OCI-LY7 (cell line): ENCODE data around the gene CAMK2N1. TPM values are rescaled to one million over a fixed set of nuclear protein-coding genes. Genes with fewer than 3 reads are reported as not detected.

Source experiments
- BruUV-seq: library from RNA; stranded (reverse); fragments of 400-500 nt; replicated peaks from 2 replicates; lab custom pipeline; 2021; lab: Mats Ljungman, UMichigan
- CTCF ChIA-PET: fragments of 300-600 bp; sonication (Branson Sonifier 250); formaldehyde crosslinking; loops from one replicate; lab custom pipeline; 2022; ENCODE audit warnings: antibody characterized with exemption; ENCODE audit not compliant: unreplicated experiment; lab: Charles Lee
- POLR2A ChIA-PET: fragments of 300-600 bp; sonication (Branson Sonifier 250); formaldehyde crosslinking; loops from one replicate; lab custom pipeline; 2022; ENCODE audit warnings: antibody characterized with exemption; lab: Charles Lee
- DNase-seq: peaks from one replicate; pipeline ENCODE4 v3.0.0-alpha.2; 2015; ENCODE audit warnings: low spot score
- H2AFZ ChIP-seq: fragments of 200-600 bp; sonication (generic), shearing (Covaris generic); 2 replicates; pipeline ENCODE4 v1.6.1; 2014; ENCODE audit warnings: mild to moderate bottlenecking, antibody characterized with exemption, low read length, moderate library complexity
- H3K27ac ChIP-seq: fragments of 200-600 bp; sonication (generic); 2 replicates; pipeline ENCODE4 v1.5.1; 2014; ENCODE audit warnings: mixed run types, low read depth, mild to moderate bottlenecking, moderate library complexity, low read length, inconsistent platforms; ENCODE audit not compliant: poor library complexity, severe bottlenecking
- H3K36me3 ChIP-seq: fragments of 200-600 bp; sonication (generic); 2 replicates; pipeline ENCODE4 v1.6.1; 2014; ENCODE audit warnings: mild to moderate bottlenecking, antibody characterized with exemption, low read length, moderate library complexity, mixed read lengths; ENCODE audit not compliant: insufficient read depth
- H3K4me1 ChIP-seq: fragments of 200-600 bp; sonication (generic); 2 replicates; pipeline ENCODE4 v1.5.1; 2014; ENCODE audit warnings: mild to moderate bottlenecking, low read length; ENCODE audit not compliant: insufficient read depth, poor library complexity, severe bottlenecking
- H3K4me2 ChIP-seq: fragments of 200-600 bp; sonication (generic); 2 replicates; pipeline ENCODE4 v1.6.1; 2014; ENCODE audit warnings: mild to moderate bottlenecking, low read length
- H3K4me3 ChIP-seq: fragments of 200-600 bp; sonication (generic); 2 replicates; pipeline ENCODE4 v1.5.1; 2014; ENCODE audit warnings: mild to moderate bottlenecking, low read depth, low read length; ENCODE audit not compliant: poor library complexity, severe bottlenecking
- H3K79me2 ChIP-seq: fragments of 200-600 bp; sonication (generic); 2 replicates; pipeline ENCODE4 v1.6.1; 2016; ENCODE audit warnings: low read depth, mild to moderate bottlenecking, low read length, moderate library complexity, mixed read lengths; ENCODE audit not compliant: insufficient read depth
- H3K9me2 ChIP-seq: fragments of 200-600 bp; sonication (generic); 2 replicates; pipeline ENCODE4 v1.6.1; 2016; ENCODE audit warnings: mild to moderate bottlenecking, low read length, mixed read lengths; ENCODE audit not compliant: insufficient read depth
- H3K9me3 ChIP-seq: fragments of 200-600 bp; sonication (generic); 2 replicates; pipeline ENCODE4 v1.6.1; 2014; ENCODE audit warnings: mild to moderate bottlenecking, mixed run types, low read length, mixed read lengths
- H4K20me1 ChIP-seq: fragments of 200-600 bp; sonication (generic); 2 replicates; pipeline ENCODE4 v1.6.1; 2014; ENCODE audit warnings: mild to moderate bottlenecking, antibody characterized with exemption, low read length, moderate library complexity, mixed read lengths; ENCODE audit not compliant: insufficient read depth
- EZH2phosphoT487 ChIP-seq: fragments of 200-600 bp; sonication (generic); IDR thresholded peaks from 2 replicates; pipeline ENCODE4 v1.6.1; 2018; ENCODE audit warnings: low read depth, borderline replicate concordance, mild to moderate bottlenecking, mixed run types, antibody characterized with exemption, low read length, moderate library complexity, mixed read lengths
- intact Hi-C: fragments of 100-400 bp; cut with micrococcal nuclease; formaldehyde crosslinking; loops from one replicate; pipeline ENCODE4 v1.10.0; 2022; ENCODE audit not compliant: unreplicated experiment
- total RNA-seq, 2 experiments: library from RNA; depleted of rRNA in 1 of 2; stranded (reverse); fragments of >200 nt in 1 of 2; shearing (Covaris generic) in 1 of 2; gene quantifications; 2 replicates each; pipeline ENCODE4 v1.2.3, GENCODE V29; 2014 to 2022
- TF ChIP-seq, protein P1 (sequence below): fragments of 200-600 bp; sonication (generic); conservative IDR thresholded peaks from 2 replicates; pipeline ENCODE4 v1.5.1; 2014; ENCODE audit warnings: mild to moderate bottlenecking, antibody characterized with exemption, low read length, moderate library complexity, mixed read lengths

Gene CAMK2N1
- total RNA-seq, 2 experiments from 2014 or later: not detected

GRCh38 chr1:20487236-20487590 lies 1.2 kb upstream of the CAMK2N1 start:
- Histone ChIP-seq H3K9me2 (no peaks in the 10 kb centered on the region), H4K20me1 (no peaks in the 10 kb centered on the region), H3K4me2 (no peak overlapping the region), H3K4me3 (no peak overlapping the region), H3K79me2 (no peaks in the 10 kb centered on the region), H2AFZ (no peak overlapping the region), H3K27ac (no peak overlapping the region), H3K4me1 (peaks cover 9% of the 10 kb centered on the region), H3K36me3 (no peaks in the 10 kb centered on the region), H3K9me3 (no peaks in the 10 kb centered on the region)
- BruUV-seq: no TSS peak
- intact Hi-C loops: no loop called here
- DNase-seq: no peak
- POLR2A ChIA-PET: no interaction called here
- CTCF ChIA-PET: no interaction called here
- TF ChIP-seq, protein P1, sequence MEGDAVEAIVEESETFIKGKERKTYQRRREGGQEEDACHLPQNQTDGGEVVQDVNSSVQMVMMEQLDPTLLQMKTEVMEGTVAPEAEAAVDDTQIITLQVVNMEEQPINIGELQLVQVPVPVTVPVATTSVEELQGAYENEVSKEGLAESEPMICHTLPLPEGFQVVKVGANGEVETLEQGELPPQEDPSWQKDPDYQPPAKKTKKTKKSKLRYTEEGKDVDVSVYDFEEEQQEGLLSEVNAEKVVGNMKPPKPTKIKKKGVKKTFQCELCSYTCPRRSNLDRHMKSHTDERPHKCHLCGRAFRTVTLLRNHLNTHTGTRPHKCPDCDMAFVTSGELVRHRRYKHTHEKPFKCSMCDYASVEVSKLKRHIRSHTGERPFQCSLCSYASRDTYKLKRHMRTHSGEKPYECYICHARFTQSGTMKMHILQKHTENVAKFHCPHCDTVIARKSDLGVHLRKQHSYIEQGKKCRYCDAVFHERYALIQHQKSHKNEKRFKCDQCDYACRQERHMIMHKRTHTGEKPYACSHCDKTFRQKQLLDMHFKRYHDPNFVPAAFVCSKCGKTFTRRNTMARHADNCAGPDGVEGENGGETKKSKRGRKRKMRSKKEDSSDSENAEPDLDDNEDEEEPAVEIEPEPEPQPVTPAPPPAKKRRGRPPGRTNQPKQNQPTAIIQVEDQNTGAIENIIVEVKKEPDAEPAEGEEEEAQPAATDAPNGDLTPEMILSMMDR: no peak
- TF ChIP-seq EZH2phosphoT487: no peak

DNA sequence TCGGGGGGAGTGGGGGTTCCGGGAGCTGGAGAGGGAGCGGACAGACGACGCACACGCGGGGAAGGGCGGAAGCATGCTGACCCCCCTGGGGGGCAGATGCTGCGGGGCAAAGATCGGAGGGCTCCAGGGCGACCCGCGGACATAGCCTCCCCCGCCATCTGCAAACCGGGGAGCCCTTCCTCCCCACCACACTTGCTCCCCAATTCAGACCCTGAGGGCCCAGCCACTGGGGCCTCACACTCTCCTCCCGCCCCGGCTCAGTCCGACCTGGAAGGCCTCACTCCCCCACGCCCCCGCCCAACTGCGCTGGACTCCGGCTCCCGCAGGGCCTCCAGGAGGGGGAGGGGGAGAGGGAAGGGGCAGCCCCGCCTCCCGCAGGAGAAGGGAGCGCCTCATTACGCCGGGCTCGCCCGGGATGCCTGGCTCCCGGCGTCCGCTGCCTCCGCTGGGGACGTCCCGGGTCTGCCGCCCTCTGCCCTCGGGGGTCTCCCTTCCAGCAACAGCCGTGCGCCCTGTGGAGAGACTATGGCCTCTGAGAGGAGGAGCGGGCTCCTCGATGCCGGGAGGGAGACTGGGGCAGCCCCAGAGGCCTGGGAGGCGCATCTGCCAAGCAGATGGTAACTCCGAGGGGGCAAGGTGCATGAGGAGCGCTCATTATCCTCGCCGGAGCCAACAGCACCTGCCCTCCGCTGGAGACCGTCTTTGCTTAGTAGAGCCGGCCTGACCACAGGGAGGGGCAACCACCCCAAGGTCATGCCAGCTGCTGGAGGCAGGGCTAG lies 636 bp upstream of the CAMK2N1 start:
- Histone ChIP-seq H3K4me1 (peaks cover 15% of the 10 kb centered on the region), H3K36me3 (no peaks in the 10 kb centered on the region), H4K20me1 (no peaks in the 10 kb centered on the region), H3K9me3 (no peaks in the 10 kb centered on the region), H3K9me2 (no peaks in the 10 kb centered on the region), H3K4me2 (no peak overlapping the region), H3K27ac (no peak overlapping the region), H3K79me2 (no peaks in the 10 kb centered on the region), H3K4me3 (no peak overlapping the region), H2AFZ (no peak overlapping the region)
- ChIA-PET POLR2A (no interaction called here), CTCF (no interaction called here)
- no peak for TF ChIP-seq EZH2phosphoT487
- TF ChIP-seq, protein P1: no peak
- BruUV-seq: no TSS peak
- no peak for DNase-seq
- intact Hi-C loops: no loop called here
